Measurements from ENCODE around the gene KRTAP10-10.
"Not testable (repeated sequence)": the region's sequence is repeated elsewhere in the genome, so short reads cannot be mapped to it uniquely, and the experiment has no call there.

Gene KRTAP10-10

DNA sequence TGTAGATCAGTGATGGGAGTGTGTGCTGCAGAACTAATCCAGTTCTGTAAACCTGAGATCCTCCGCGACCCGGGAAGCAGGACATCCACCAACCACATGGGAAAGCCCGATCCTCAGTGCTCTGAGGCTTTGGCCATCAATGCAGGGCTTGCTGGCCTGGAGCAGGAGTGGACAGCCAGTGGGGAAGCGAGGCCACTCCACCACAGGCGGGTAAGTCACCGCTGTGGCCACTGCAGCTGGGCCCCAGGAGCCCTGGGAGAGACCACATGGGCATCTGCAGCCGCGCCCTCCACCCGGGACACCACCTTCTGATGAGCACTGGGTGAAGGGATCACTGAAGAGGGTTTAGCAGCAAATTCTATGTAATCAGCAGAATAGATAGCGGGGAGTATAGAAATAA is 44.0 kb downstream of the KRTAP10-10 start:
- no peak for DNase-seq (ENCODE audit: low spot score)

DNA sequence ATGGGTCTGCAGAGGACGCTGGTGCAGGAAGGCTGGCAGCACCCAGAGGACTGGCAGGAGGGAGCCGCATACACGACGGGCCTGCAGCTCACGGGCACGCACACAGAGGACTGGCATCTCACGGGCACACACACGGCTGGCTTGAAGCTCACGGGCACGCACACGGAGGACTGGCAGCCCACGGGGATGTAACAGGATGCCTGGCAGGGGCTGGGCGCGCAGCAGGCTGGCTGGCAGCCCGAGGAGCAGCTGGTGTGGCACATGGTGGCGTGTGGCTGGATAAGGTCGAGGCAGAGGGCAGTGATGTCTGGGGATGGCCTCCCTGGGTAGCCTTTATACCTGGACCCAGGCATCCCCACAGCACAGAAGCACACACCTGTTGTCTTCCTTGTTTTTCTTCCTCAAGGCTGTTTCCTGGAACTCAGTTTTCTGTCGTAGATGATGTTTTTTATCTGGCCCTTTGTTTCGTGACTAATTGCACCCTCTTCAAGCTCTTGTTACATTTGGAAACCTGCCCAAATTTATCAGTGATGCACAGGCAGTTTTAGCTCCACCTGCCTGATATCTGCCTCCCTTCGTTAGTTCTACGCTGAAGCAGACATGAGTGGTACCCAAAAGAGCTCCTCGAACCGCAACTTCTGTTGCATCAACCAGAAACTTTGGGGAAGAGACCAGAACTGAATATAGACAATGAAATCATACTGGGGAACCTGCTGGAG is 44.9 kb downstream of the KRTAP10-10 start, which contains the start of gene KRTAP12-1:
Gene KRTAP12-1, minus strand, starts transcription at position 303 of the 719 bp plus-strand sequence. Its CDS starts 40 bp downstream, at position 263.
- DNase-seq (ENCODE audit: low spot score), result no peak

DNA sequence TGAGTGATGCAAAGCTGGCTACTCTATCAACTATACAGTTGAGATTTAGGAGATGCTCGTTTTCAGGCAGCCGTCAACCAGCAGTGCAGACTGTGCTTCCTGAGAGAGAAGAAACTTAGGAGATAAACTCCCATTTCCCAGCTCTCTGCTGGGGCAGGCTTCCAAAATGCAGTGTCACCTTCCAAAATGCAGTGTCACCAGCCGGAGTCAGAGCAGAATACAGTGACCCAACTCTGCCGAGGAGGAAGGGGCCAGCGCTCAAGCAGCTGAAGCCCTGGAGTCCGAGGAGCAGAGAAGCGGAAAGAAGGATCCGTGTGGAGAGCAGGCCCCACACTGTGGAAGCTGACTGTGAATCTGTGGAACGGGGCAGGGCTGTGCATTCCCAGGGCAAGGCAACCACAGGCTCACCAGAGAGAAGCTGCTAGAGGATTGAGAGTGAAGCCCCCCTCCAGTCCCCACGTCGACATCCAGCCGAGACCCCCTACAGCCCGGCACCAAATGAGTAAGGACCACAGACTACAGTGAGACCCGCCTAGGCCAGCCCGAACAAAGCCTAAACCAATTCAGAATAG is 45.5 kb downstream of the KRTAP10-10 start:
- no peak for DNase-seq (ENCODE audit: low spot score)

DNA sequence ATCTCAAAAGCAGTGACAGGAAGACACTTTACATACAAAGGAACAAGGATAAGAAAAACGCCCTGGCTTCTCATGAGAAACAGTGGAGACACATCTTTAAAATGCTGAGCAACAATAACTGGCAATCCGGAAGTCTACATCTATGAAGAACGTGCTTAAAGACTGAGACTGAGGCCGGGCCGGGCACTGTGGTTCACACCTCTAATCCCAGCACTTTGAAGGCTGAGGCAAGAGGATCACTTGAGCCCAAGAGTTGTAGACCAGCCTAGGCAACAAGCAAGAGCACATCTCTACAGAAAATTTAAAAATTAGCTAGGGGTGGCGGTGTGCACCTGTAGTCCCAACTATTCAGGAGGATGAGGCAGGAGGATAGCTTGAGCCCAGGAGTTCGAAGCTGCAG is 46.9 kb downstream of the KRTAP10-10 start:
- no peak for DNase-seq (ENCODE audit: low spot score)

DNA sequence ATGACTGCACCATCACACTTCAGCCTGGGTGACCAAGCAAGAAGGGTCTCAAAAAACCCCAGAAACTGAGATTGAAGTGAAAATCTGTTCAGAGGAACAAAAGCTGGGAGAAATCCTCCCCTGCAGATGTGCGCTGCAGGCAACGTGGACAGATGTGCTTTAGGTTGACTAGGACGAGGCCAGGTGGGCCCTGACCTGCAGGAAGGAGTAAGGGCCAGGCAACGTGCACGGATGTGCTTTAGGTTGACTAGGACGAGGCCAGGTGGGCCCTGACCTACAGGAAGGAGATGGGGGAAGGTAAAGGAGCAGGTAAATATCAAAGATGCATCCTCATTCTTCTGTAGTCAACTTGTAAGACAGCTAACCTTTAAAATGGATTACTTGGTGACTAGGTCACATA is 47.3 kb downstream of the KRTAP10-10 start:
- DNase-seq (ENCODE audit: low spot score), result no peak

DNA sequence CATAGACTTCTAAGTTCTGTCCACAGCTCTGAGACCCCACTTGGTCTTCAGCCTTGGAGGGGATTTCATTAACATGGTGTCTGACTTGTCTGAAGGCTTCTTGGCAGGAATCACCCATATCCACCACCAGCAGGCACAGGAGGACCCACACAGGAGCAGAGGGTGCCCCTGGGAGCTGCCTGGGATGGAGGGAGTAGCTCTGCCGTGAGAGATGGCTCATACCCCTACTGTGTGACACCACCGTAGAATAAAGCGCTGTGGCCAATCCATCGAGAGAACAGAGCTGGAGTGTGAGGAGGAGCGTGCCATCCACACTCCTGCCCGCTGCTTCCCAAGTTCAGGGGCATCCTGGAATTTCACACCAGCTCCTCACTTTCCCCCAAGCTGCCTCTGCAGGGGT is 47.9 kb downstream of the KRTAP10-10 start:
- not testable (repeated sequence) for DNase-seq (ENCODE audit: low spot score)

DNA sequence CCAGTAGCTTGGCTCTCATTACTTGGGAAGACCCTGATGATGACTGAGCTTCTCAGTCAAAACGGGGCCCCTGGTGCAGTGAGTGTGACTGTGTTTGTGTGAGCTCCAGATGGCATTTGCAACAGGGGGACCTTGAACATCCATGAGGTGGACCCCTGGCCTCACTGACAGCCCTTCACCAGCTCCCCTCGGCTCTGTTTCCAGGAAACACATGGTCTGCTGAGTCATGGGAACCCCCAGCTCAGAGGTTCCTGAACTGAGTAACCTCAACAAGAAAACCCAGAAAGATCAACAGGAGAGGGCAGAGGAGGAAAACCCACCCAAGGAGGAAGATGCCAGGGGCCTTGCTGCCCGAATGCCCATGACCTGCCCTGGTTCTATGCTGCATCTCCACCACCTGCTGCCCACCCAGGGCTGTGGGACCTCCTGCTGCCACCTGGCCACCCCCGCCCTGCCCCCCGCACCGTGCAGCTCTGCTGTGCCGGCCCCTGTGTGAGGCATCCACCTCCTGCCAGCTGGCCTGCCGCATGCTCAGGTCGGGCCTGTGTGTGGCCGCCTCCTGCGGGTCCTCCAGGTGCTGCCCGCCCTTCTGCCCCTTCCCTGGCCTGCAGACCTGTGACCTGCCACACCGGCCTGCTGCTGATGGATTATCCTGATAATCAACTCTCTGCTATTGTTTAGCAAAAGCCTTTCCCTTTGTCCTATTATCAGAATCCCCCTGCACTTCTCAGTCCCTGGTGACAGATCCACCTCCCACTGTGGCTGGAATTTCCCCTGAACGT is 49.0 kb downstream of the KRTAP10-10 start:
- no peak for DNase-seq (ENCODE audit: low spot score)

DNA sequence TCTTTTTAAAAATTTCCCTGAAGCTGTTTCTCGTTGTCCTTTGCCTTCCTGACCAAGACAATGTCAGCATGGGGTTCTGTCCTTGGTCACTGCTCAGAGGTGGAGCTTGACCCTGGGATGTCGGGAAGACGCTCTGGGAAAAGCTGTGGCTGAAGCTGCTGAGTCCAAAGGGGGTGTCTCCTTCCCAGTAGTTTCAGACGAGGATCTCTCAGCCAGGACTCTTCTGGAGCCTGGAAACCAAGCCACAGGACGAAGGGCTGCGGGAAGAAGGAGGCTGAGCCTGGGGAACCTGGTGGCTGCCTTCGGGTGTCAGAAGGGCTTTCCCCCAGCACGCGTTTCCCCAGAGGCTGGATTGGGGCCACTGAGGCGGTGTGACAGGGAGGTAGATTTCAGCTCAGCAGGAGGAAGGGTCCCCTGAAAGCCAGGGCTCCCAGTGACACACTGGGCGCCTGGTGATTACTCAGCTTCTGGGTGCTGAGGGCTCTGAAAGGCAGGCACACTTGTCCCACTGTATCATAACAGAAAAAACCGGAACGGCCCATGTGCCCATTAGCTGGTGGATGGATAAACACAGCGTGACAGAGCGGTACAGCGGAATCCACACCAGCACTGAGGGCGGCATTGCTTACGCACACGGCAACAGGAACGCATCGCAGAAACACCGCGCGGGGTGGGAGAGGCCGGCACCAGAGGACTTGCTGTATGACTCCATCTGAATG is 49.8 kb downstream of the KRTAP10-10 start:
- no peak for DNase-seq (ENCODE audit: low spot score)

DNA sequence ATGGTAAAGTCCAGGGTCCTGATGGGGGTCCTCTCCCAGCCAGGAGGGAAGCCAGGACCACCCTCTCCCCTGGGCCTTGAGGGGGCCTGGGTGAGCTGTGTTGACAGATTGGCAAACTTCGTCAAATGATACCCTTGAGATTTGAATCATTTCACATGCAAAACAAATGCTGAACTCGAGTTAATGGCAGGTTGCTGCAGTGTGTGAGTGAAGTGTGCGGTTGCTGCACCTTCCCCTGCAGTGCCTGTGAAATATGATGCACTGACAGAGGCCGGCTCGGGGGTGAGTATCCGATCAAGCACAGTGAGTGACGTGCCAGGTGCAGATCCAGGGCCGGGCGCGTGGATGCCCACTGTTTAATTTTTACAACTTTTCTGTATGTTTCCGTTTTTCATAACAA is 50.5 kb downstream of the KRTAP10-10 start:
- no peak for DNase-seq (ENCODE audit: low spot score)

Small RNA genes within 50 kb of the gene (small RNA-seq; reads per million reads assigned to genes)
- 0 reads per million in 2 experiments for gene KRTAP12-6P
